GM12874 (cell line): ENCODE data around the gene ARRDC4.

Experiments used
- CTCF ChIP-seq: IDR thresholded peaks from 2 replicates; pipeline ENCODE4 v1.5.1; 2011; ENCODE audit warnings: low read depth, mild to moderate bottlenecking, control low read depth, low read length, moderate library complexity; ENCODE audit not compliant: insufficient read depth

ARRDC4 gene

GRCh38 chr15:98009169-98009568 is 48.7 kb downstream of the ARRDC4 start:
- TF ChIP-seq CTCF: no peak

GRCh38 chr15:98009971-98010370 is 49.5 kb downstream of the ARRDC4 start:
- no peak for TF ChIP-seq CTCF

DNA sequence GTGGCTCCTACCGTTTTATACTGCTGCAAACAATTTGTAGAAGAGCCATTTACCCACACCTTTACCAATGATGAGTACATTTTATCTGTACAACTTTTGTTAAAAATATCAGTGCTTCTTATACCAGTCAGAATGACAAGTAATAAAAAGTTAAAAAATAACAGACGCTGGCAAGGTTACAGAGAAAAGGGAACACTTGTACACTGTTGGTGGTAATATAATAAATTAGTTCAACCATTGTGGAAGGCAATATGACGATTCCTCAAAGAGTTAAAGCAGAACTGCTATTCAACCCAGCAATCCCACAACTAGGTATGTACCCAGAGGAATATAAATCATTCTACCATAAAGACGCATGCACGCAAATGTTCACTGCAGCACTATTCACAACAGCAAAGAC is 51.9 kb downstream of the ARRDC4 start:
- TF ChIP-seq CTCF: no peak

DNA sequence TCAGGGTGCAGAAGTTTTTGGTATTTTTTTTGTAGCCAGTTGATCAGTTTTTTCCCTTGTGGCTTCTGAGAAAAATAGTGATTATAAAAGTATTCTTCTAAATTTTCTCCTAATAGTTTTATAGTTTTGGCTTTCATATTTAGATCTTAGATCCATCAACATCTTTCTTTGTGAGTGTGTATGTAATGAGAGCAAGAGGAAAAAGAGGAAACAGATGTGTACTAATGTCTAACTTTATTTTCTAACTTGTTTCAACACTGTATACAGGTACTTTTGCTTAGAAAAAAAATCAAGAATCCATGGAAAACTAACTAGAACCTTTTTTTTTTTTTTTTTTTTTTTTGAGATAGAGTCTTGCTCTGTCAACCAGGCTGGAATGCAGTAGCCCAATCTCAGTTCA is 53.1 kb downstream of the ARRDC4 start:
- no peak for TF ChIP-seq CTCF

DNA sequence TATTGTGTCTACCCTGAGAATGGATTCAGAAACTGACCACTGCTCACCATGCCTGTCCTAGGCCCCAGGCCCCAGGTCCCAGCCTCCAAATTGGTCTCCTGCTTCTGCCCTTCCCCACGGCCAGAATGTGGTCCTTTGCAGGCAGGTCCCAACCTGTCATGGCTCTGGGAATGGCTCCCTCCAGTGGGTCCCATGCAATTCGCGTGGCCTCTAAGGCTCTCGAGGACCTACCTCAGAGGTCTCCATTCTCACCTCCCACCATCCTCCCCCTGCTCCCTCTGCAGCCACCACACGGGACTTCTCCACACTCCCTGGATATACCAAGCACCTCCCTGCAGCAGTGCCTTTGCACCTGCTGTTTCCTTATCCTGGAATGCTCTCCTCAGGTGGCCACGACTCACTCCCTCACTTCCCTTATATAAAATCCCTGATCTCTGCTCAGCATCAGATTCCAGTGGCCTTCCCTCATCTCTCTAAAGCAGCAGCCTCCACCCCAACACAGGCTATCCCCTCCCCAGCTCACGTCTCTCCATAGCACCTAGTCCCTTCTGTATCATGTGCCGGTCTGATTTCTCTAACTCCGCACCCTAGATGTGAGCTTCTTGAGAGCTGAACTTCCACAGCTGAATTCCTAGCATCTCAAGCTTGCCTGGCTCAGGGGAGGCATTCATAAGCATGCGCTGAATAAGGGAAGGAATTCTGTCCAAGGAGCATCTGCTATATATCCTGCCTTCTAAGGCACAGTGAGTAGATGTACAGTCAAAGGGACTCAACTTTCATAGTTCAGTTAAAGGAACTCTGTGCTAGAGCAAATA is 56.9 kb downstream of the ARRDC4 start:
- no peak for TF ChIP-seq CTCF

GRCh38 chr15:98018761-98019351 is 58.4 kb downstream of the ARRDC4 start:
- no peak for TF ChIP-seq CTCF
